ENCODE results near the gene ZC3HAV1. TPM values are rescaled to one million over a fixed set of nuclear protein-coding genes. Genes with fewer than 3 reads are reported as not detected.

Gene ZC3HAV1
- 43.6 TPM for total RNA-seq
- long read RNA-seq, full-length matches to known transcripts: 18 of 51 reads
- long read RNA-seq, partial matches to known transcripts: 12 of 51 reads
- long read RNA-seq, other reads (novel, unspliced or antisense): 21 of 51 reads

DNA sequence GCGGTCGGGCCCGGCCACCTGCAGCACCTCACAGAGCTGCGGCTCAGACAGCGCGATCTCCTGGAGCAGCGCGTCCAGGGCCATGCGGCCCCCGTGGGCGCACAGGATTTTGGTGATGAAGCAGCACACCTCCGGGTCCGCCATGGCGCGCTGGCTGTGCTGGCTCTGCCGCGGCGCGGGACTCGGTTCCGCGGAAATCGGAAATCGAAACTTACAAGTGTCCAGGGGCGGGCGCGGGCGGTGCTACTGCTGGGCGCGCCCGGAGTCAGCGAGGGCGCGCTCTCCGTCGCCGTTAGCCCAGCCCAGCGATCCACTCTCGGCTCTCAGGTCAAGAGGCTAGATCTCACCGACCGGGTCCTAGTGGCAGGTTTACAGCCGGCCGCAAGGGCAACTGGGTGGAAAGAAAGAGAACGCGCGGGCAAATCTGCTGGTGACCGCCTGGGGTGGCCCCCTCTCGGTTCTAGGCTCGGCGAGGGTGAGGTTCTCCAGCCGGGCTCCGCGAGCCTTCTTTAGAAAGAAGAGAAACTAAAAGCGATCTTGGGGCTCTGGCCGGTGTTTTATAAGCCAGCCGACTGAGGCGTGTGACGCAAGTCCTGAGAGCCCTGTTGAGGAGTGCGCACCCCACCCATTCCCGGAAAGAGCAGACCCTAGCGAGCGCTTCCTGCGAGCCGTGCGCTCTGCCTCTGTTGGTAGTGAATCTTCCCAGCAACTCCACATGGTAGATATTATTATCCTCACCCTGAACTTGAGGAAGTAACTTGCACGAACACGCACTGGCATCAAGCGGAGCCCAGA, at the start of gene ZC3HAV1:
TSS of gene ZC3HAV1 (minus strand) at position 533 of the 795 bp plus-strand sequence. CDS start at position 144, 389 bp downstream.
- DNase-seq (peak; percentile 94), ATAC-seq (peak; percentile 96 to 97)
- Histone ChIP-seq H3K27ac (peak within 1 kb of the TSS; percentile 95), H3K27me3 (ENCODE audit: low read depth) (no peaks in the 10 kb centered on the region), H3K4me1 (peaks cover 40% of the 10 kb centered on the region), H3K9me3 (no peaks in the 10 kb centered on the region), H3K4me3 (peak within 1 kb of the TSS; percentile 97), H3K36me3 (no peaks in the 10 kb centered on the region)
- TF ChIP-seq, protein P1, sequence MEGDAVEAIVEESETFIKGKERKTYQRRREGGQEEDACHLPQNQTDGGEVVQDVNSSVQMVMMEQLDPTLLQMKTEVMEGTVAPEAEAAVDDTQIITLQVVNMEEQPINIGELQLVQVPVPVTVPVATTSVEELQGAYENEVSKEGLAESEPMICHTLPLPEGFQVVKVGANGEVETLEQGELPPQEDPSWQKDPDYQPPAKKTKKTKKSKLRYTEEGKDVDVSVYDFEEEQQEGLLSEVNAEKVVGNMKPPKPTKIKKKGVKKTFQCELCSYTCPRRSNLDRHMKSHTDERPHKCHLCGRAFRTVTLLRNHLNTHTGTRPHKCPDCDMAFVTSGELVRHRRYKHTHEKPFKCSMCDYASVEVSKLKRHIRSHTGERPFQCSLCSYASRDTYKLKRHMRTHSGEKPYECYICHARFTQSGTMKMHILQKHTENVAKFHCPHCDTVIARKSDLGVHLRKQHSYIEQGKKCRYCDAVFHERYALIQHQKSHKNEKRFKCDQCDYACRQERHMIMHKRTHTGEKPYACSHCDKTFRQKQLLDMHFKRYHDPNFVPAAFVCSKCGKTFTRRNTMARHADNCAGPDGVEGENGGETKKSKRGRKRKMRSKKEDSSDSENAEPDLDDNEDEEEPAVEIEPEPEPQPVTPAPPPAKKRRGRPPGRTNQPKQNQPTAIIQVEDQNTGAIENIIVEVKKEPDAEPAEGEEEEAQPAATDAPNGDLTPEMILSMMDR (IDR thresholded peaks at IDR 0.05): no peak
- intact Hi-C loops (cut with DNase I): no loop called here

DNA sequence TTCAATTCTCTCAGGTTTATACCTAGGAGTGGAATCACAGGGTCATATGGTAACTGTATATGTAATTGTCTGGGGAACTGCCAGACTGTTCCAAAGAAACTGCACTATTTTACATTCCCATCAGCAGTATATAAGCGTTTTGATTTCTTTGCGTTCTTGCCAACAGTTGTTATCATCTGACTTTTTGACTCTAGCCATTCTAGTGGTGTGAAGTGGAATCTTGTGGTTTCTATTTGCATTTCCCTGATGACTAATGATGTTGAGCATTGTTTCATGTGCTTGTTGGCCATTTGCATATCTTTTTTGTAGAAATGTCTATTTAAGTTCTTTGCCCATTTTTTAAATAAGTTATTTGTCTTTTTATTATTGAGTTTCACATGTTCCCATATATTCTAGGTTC, 44.3 kb upstream of the ZC3HAV1 start:
- intact Hi-C loops (cut with DNase I): no loop called here
- DNase-seq: no peak
- Histone ChIP-seq H3K36me3 (no peaks in the 10 kb centered on the region), H3K27me3 (ENCODE audit: low read depth) (no peaks in the 10 kb centered on the region), H3K9me3 (no peaks in the 10 kb centered on the region), H3K27ac (no peak overlapping the region), H3K4me1 (no peaks in the 10 kb centered on the region), H3K4me3 (no peak overlapping the region)
- TF ChIP-seq, protein P1 (IDR thresholded peaks at IDR 0.05): no peak
- ATAC-seq: peak; percentile 69 to 93

DNA sequence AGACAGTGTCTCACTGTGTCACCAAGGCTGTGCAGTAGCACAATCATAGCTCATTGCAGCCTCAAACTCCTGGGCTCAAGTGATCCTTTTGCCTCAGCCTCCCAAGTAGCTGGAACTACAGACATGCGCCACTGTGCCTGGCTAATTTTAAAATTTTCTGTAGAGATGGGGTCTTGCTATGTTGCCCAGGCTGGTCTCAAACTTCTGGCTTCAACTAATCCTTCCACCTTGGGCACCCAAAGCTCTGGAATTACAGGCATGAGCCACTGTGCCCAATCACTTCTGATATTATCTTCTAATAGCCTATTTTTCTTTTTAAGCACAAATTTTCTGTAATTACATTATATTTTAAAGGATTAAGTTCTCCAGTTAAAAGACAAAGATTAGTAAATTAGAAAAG, 42.6 kb upstream of the ZC3HAV1 start:
- TF ChIP-seq, protein P1 (IDR thresholded peaks at IDR 0.05): no peak

DNA sequence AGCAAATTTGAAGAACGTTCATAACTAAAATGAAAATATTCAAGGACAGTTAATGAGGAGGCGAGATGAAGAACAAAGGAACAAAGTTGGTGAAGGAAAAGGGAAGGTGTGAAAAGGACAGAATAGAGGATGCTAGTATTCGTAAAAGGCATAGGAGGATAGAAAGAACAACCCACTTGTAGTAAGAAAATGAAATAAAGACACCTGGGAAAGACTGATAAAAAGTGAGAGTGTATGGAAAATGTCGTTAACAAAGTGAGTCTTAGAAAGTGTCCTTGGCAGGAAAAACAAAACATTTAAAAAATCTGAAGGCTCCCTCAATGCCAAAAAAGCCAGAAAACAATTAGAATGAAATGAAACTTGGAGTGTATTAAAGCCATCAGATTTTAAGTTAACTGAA, 29.6 kb upstream of the ZC3HAV1 start:
- ATAC-seq (no peak), DNase-seq (no peak)
- no peak overlapping the region for H3K4me3 ChIP-seq
- H3K27ac ChIP-seq: no peak overlapping the region
- TF ChIP-seq, protein P1 (IDR thresholded peaks at IDR 0.05): no peak
- peaks cover 5% of the 10 kb centered on the region for H3K36me3 ChIP-seq
- no peaks in the 10 kb centered on the region for H3K27me3 ChIP-seq (ENCODE audit: low read depth)
- no peaks in the 10 kb centered on the region for H3K9me3 ChIP-seq
- intact Hi-C loops (cut with DNase I): no loop called here
- peaks cover under 1% of the 10 kb centered on the region for H3K4me1 ChIP-seq

More for the DNA sequence above, 42.6 kb upstream of the ZC3HAV1 start:
- Histone ChIP-seq H3K4me3 (no peak overlapping the region), H3K4me1 (no peaks in the 10 kb centered on the region), H3K27me3 (ENCODE audit: low read depth) (no peaks in the 10 kb centered on the region), H3K9me3 (no peaks in the 10 kb centered on the region), H3K36me3 (no peaks in the 10 kb centered on the region), H3K27ac (no peak overlapping the region)
- intact Hi-C loops (cut with DNase I): no loop called here
- DNase-seq: no peak
- no peak for ATAC-seq

DNA sequence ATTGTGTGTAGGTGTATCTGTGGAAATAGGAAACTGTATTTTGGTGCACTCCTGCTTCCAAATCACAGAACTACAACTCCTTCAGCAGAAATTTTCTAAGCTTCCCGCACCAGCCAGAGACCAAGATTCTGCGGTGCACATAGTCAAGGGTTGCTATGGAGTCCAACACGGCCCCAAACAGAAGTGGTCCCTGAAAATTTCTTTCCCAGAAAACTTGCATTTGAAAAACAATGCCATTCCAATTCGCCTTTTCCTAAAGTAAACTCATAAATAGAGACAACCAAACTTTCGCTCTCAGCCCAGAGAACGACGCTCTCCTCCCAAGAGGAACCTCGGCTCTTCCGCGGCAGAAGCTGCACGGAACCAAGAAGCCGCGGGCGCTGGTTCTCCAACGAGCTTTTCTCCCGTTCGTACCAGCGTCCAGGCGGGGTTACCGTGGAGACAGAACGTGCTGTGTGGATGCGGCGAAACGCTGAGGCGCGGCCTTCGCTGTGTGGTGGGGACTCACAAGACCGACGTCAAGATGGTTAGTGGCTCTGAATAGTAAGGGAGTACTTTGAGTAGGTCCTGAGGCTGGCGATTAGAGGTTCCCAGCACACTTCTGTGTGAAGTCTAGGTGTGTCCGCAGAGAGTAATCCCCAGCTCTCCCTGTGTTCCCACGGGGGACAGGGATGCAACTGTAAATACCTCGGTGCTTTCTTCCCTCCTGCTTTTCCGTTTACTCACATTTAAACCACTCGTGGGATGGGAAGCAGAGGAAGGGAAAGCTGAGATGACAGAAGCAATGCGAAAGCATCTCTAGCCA, 24.0 kb upstream of the ZC3HAV1 start:
- no peaks in the 10 kb centered on the region for H3K27me3 ChIP-seq (ENCODE audit: low read depth)
- H3K36me3 ChIP-seq: peaks cover 5% of the 10 kb centered on the region
- ATAC-seq: peak; percentile 99
- H3K9me3 ChIP-seq: no peaks in the 10 kb centered on the region
- TF ChIP-seq, protein P1 (IDR thresholded peaks at IDR 0.05): no peak
- DNase-seq: peak; percentile 94
- H3K4me1 ChIP-seq: peaks cover 5% of the 10 kb centered on the region
- peak overlapping the region; percentile 56 for H3K4me3 ChIP-seq
- intact Hi-C loops (cut with DNase I): no loop called here
- H3K27ac ChIP-seq: peak overlapping the region; percentile 69
